ENCODE results near the gene CXCL3.

CXCL3 gene

DNA sequence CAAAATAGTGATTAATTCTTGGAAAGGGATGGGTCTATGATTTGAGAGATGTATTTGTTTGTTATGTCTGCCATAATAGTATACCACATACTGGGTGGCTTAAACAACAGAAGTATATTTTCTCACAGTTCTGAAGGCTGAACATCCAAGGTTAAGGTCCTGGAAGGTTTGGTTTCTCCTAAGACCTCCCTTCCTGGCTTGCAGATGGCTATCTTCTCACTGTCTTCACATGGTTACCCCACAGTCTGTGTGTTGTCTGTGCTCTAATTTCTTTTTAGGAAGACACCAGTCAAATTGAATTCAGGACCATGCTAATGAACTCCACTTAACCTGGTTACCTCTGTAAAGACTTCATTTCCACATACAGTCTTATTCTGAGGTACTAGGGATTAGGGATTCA is 34.9 kb upstream of the CXCL3 start:
- no peak for TF ChIP-seq CTCF (IDR thresholded peaks at IDR 0.05; ENCODE audit: low read depth, low read length)
- H3K4me3 ChIP-seq (ENCODE audit: low read depth, low read length) = no peak overlapping the region

DNA sequence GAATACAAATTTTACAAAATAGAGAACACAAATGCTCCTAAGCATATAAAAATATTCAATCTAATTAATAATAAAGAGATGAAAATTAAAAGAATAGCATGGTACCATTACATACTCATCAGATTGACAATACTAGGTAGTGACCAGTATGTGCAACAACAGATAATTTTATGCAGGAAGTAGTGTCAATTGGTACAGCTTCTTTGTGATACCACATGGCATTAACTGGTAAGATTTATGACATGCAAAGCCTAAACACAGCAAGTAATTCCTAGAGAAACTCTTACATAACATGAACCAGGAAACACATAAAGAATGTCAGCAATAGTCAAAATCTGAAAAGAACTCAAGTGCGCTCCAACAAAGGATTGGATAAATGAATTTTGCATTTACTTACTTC is 34.2 kb upstream of the CXCL3 start:
- no peak for TF ChIP-seq CTCF (IDR thresholded peaks at IDR 0.05; ENCODE audit: low read depth, low read length)
- no peak overlapping the region for H3K4me3 ChIP-seq (ENCODE audit: low read depth, low read length)

- no peak overlapping the region for H3K4me3 ChIP-seq (ENCODE audit: low read depth, low read length)
- TF ChIP-seq CTCF (IDR thresholded peaks at IDR 0.05; ENCODE audit: low read depth, low read length) = no peak
Observed at GRCh38 chr4:74067586-74067985, 29.1 kb upstream of the CXCL3 start.

GRCh38 chr4:74066232-74066631 is 27.7 kb upstream of the CXCL3 start:
- no peak overlapping the region for H3K4me3 ChIP-seq (ENCODE audit: low read depth, low read length)
- TF ChIP-seq CTCF (IDR thresholded peaks at IDR 0.05; ENCODE audit: low read depth, low read length) = no peak

- no peak overlapping the region for H3K4me3 ChIP-seq (ENCODE audit: low read depth, low read length)
- TF ChIP-seq CTCF (IDR thresholded peaks at IDR 0.05; ENCODE audit: low read depth, low read length) = no peak
Observed at GRCh38 chr4:74065115-74065642, 26.7 kb upstream of the CXCL3 start.

DNA sequence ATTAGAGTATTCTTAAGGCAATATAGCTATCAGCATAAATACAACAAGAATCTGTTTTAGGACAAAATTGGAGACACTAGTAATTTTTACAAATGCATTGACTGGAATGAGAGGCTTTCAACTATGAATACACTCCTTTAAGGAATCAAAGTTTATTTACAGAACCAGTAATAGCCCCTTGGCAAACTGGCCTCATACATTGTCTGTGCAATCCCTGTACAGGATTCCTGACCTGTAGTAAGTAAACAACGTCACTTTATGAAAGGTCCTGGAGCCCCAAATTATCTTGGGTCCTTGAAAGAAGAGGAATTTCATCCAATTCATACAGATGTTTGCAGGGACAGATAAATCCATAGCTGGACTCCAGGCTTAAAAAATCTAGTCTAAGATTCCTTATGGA is 25.4 kb upstream of the CXCL3 start:
- no peak for TF ChIP-seq CTCF (IDR thresholded peaks at IDR 0.05; ENCODE audit: low read depth, low read length)
- H3K4me3 ChIP-seq (ENCODE audit: low read depth, low read length) = no peak overlapping the region

GRCh38 chr4:74062953-74063352 is 24.5 kb upstream of the CXCL3 start:
- no peak overlapping the region for H3K4me3 ChIP-seq (ENCODE audit: low read depth, low read length)
- TF ChIP-seq CTCF (IDR thresholded peaks at IDR 0.05; ENCODE audit: low read depth, low read length) = no peak
